Measurements from ENCODE around the gene PRDX6.
"Not testable (repeated sequence)": the region's sequence is repeated elsewhere in the genome, so short reads cannot be mapped to it uniquely, and the experiment has no call there.

Gene PRDX6

GRCh38 chr1:173502104-173502503, 25.0 kb downstream of the PRDX6 start:
- no peak for DNase-seq

DNA sequence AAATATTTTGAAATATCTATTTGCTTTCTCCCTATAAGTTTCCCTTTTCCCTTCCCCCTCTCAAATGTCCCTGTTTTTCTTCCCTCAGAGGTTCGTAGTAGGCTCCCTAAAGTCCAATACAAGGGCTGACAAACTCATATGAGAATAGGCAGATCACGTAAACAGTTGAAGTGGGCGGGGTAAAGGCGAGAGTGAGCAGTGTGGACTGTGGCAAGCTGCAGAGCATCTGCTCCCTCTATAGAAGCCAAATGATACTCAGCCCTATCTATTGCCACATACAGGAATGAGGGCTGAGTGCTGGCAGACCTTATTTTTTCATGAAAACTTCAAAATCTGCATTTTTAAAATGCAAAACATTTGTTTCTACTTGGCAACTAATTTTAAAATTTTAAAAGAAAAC, 26.3 kb downstream of the PRDX6 start:
- no peak for DNase-seq

- DNase-seq = no peak
Observed at GRCh38 chr1:173504268-173504667, 27.1 kb downstream of the PRDX6 start.

GRCh38 chr1:173505391-173505790, 28.3 kb downstream of the PRDX6 start:
- no peak for DNase-seq

DNA sequence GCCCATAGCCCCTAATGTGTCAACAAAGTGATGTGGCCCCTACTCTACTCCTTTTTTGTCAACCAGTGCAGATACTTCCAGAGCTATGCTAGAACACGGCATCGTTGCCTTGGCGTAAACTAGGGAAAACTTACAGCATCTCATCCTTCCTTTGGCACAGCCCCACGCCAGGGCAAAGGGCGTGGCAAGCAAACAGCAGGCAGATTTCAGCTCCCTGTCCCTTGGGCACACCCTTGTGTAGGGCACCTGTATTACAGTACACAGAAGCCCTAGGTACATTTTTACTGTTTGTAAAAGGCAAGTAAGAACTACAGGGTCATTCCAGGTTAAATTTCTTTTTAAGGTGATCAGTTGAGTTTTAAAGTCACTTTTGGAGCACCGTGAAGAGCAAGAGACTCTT, 29.3 kb downstream of the PRDX6 start:
- DNase-seq = no peak

- DNase-seq = no peak
Observed at GRCh38 chr1:173507205-173507846, 30.2 kb downstream of the PRDX6 start.

DNA sequence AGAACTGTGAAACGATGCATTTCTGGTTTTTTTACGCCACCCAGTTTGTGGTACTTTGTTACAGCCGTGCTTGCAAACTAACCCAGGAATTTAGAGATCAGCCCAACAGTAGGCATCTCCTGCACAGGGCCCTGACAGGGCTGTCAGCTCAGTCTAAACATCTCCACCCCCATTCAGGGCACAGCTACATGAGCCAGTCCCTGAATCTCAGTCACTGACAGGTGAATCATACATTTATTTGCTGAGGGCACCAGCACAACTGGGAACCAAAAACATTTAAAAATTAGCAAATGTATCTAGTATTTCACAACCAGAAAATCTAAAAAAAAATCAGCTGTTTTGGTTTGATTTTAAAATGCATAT, 30.7 kb downstream of the PRDX6 start:
- no peak for DNase-seq

DNA sequence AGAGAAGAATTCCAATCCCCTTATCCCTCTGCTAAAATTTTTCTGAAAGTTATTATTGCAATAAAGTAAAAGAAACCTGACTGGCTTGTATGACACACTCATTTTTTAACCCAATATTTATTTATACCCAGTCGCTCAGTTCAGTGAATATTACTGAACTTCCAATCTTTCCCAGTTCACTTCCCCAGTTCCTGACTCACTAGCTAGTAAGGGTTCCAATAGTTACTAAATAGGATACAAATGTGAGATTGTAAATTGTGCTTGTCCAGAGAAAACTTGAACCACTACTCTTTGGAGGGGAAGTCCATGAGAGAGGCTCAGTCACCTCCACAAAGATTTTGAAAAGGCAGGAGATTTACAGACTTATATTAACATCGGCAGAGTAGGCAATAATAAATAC, 31.4 kb downstream of the PRDX6 start:
- DNase-seq = no peak

GRCh38 chr1:173509797-173510196, 32.7 kb downstream of the PRDX6 start:
- no peak for DNase-seq

- not testable (repeated sequence) for DNase-seq
Observed at GRCh38 chr1:173514503-173514902, 37.4 kb downstream of the PRDX6 start.

DNA sequence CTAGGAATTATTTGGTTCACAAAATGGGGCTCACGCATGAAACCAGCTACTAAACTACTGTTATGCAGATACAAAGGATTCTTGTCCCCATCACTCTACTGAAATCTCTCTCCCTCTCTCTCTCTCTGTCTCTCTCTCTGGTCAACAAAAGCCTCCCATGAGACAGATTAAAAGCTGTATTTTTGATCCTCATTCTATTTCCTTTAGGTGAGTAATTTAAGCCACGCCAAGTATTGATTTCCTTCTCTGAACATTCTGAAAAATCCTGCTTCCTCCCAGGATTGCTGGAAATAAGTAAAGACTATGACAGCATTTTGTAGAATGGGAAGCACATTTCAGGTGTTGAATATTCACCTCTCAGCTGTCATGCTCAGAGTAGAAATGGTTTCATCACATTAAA, 43.7 kb downstream of the PRDX6 start:
- DNase-seq = no peak

GRCh38 chr1:173523329-173523728, 46.2 kb downstream of the PRDX6 start:
- no peak for DNase-seq

GRCh38 chr1:173525926-173526325, 48.8 kb downstream of the PRDX6 start:
- no peak for DNase-seq

GRCh38 chr1:173527151-173527826, 50.2 kb downstream of the PRDX6 start:
- no peak for DNase-seq

DNA sequence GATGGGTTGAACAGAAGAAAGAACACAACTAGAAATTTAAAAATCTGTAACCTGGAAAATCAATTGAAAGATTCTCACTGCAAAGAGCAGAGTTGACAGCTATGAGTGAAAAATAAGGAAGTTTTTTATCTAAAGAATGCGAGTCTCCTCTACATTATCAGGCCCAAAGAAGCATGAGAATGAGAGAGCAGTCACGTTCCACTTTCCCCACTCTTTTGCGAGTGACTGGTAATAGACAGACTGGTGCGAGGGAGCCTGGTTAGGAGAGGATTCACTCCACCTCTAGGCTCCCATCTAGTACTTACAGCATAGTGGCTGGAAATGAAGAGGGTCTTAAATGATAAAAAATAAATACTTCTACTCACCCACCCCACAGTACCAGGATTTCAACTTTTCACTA, 52.0 kb downstream of the PRDX6 start:
- no peak for DNase-seq

DNA sequence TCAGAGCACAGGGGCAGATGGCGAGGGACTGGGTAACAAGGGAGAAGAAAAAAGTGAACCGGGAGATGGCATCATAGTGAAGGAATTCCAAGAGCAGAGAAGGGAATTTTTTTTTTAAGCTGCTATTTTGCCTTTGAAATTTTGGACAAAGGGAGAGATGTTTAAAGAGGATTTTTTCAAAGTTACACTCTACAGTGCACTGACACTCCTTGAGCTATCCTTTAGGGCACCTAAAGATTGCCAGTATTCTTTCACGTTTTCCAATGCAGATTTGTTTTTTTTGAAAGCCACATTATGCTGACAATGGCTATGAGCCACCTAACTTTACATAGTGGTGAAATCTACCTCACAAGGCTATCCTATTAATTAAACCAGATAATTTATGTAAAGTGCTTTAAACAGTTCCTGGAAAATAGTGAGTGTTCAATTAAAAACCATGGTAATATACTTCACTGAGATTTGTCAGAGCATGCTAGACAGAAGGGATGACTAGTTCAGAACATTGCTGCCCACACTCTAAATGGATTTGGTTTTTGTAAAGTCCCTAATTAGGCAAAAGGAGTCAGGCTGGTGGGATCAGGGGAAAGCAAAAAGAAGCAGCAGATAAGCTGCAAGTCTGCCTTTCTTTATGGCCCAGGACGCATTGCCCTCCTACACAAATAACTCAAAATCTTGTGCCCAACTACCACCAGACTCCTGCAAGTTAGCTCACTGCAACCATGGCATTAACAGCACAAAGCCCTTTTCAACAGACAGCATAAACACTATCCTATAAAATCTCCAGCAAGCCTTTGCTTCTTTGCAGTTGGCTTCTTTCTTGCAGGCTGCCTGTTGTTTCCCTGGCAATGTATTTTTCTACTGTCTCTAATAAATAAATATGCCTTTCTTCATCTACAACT, 53.9 kb downstream of the PRDX6 start:
- no peak for DNase-seq

- DNase-seq = peak; percentile 4
Observed at GRCh38 chr1:173532237-173532636, 55.1 kb downstream of the PRDX6 start.

DNA sequence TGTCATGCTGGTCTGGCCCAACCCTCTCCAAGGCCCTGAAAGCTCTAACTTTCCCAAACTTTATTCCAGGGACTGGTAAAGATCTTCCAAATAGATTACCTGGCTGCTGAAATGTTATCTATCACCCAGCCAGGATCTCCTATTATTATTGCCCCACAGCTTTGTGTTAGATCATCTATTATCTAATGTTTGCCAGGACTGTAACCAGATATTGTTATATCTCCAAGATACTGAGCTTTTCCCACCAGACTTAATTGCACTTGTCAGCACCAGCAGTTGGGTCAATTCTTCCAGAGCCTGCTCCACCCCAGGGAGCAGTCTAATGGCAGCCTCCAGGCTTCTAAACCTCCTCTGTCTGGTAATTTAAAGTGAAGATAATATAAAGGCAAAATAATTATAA, 59.1 kb downstream of the PRDX6 start:
- no peak for DNase-seq
